ENCODE results near the gene SARM1.

The SARM1 gene

GRCh38 chr17:28395968-28396367 is 24.5 kb downstream of the SARM1 start:
- H3K9me3 ChIP-seq (replicated peaks; ENCODE audit: insufficient read depth, low read length) = no peaks in the 10 kb centered on the region
- H4K20me1 ChIP-seq (ENCODE audit: insufficient read depth, low read length) = no peaks in the 10 kb centered on the region
- no peak overlapping the region for H2AFZ ChIP-seq (ENCODE audit: low read length)
- TF ChIP-seq, protein P1, sequence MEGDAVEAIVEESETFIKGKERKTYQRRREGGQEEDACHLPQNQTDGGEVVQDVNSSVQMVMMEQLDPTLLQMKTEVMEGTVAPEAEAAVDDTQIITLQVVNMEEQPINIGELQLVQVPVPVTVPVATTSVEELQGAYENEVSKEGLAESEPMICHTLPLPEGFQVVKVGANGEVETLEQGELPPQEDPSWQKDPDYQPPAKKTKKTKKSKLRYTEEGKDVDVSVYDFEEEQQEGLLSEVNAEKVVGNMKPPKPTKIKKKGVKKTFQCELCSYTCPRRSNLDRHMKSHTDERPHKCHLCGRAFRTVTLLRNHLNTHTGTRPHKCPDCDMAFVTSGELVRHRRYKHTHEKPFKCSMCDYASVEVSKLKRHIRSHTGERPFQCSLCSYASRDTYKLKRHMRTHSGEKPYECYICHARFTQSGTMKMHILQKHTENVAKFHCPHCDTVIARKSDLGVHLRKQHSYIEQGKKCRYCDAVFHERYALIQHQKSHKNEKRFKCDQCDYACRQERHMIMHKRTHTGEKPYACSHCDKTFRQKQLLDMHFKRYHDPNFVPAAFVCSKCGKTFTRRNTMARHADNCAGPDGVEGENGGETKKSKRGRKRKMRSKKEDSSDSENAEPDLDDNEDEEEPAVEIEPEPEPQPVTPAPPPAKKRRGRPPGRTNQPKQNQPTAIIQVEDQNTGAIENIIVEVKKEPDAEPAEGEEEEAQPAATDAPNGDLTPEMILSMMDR (IDR thresholded peaks at IDR 0.05; ENCODE audit: low read length) = no peak
- TF ChIP-seq EZH2 (optimal IDR thresholded peaks at IDR 0.05; ENCODE audit: low read depth, low read length) (no peak), EZH2phosphoT487 (IDR thresholded peaks at IDR 0.05; ENCODE audit: low read length) (no peak)
- H3K9me2 ChIP-seq (replicated peaks; ENCODE audit: insufficient read depth, low read length) = no peaks in the 10 kb centered on the region
- H3K79me2 ChIP-seq (ENCODE audit: low read length) = no peaks in the 10 kb centered on the region
- H3K4me2 ChIP-seq (ENCODE audit: low read depth, low read length) = no peak overlapping the region
- no peak overlapping the region for H3K27ac ChIP-seq (ENCODE audit: low read length)
- H3K9ac ChIP-seq (ENCODE audit: low read length) = no peak overlapping the region
- no peak overlapping the region for H3K4me3 ChIP-seq (ENCODE audit: low read length)
- H3K27me3 ChIP-seq (replicated peaks; ENCODE audit: insufficient read depth, low read length) = no peaks in the 10 kb centered on the region
- DNase-seq = no peak
- H3K36me3 ChIP-seq (replicated peaks; ENCODE audit: insufficient read depth, low read length) = no peaks in the 10 kb centered on the region
- no peaks in the 10 kb centered on the region for H3K4me1 ChIP-seq (ENCODE audit: low read length)
- H3F3A ChIP-seq (ENCODE audit: insufficient read depth, low read length) = no peaks in the 10 kb centered on the region

DNA sequence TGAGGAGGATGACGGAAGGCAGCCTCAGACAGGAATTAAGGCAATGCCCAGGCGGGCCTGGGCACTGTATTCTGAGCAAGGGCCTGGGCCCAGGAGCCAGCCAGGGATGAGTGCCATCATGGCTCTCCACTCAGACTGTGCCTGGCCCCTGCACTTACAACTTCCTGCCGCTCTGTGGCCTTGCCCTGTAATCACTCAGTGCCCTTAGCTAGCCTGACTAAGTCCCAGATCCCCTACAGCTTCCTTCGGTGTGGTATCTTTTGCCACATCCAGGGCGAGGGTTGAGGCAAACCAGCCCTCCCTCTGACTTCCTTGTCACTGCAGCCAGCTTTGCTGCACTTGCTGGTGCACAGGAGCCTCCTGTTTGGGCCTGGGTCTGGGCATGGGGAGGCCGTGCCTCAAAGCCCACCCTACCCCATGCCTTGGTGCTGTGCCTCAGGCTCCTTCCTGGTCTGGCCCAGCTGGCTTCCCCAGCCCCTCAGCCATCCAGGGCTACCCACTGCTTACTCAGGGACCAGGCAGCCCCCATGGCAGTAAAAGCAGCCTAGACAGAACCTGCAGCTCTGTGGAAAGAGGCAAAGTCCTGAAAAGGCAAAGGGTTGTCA is 25.2 kb downstream of the SARM1 start:
- H3K4me1 ChIP-seq (ENCODE audit: low read length) = no peaks in the 10 kb centered on the region
- H2AFZ ChIP-seq (ENCODE audit: low read length) = no peak overlapping the region
- no peak overlapping the region for H3K4me3 ChIP-seq (ENCODE audit: low read length)
- no peak overlapping the region for H3K27ac ChIP-seq (ENCODE audit: low read length)
- H3K9me2 ChIP-seq (replicated peaks; ENCODE audit: insufficient read depth, low read length) = no peaks in the 10 kb centered on the region
- H3F3A ChIP-seq (ENCODE audit: insufficient read depth, low read length) = no peaks in the 10 kb centered on the region
- H3K4me2 ChIP-seq (ENCODE audit: low read depth, low read length) = no peak overlapping the region
- H3K36me3 ChIP-seq (replicated peaks; ENCODE audit: insufficient read depth, low read length) = no peaks in the 10 kb centered on the region
- H4K20me1 ChIP-seq (ENCODE audit: insufficient read depth, low read length) = no peaks in the 10 kb centered on the region
- no peaks in the 10 kb centered on the region for H3K79me2 ChIP-seq (ENCODE audit: low read length)
- H3K27me3 ChIP-seq (replicated peaks; ENCODE audit: insufficient read depth, low read length) = no peaks in the 10 kb centered on the region
- TF ChIP-seq EZH2phosphoT487 (IDR thresholded peaks at IDR 0.05; ENCODE audit: low read length) (no peak), EZH2 (optimal IDR thresholded peaks at IDR 0.05; ENCODE audit: low read depth, low read length) (no peak)
- TF ChIP-seq, protein P1 (IDR thresholded peaks at IDR 0.05; ENCODE audit: low read length) = no peak
- no peak overlapping the region for H3K9ac ChIP-seq (ENCODE audit: low read length)
- H3K9me3 ChIP-seq (replicated peaks; ENCODE audit: insufficient read depth, low read length) = no peaks in the 10 kb centered on the region
- no peak for DNase-seq

- Histone ChIP-seq H3K27me3 (replicated peaks; ENCODE audit: insufficient read depth, low read length) (no peaks in the 10 kb centered on the region), H3K9ac (ENCODE audit: low read length) (no peak overlapping the region), H3K4me1 (ENCODE audit: low read length) (no peaks in the 10 kb centered on the region), H3K9me3 (replicated peaks; ENCODE audit: insufficient read depth, low read length) (no peaks in the 10 kb centered on the region), H3K36me3 (replicated peaks; ENCODE audit: insufficient read depth, low read length) (no peaks in the 10 kb centered on the region), H3K4me3 (ENCODE audit: low read length) (no peak overlapping the region), H4K20me1 (ENCODE audit: insufficient read depth, low read length) (no peaks in the 10 kb centered on the region), H3F3A (ENCODE audit: insufficient read depth, low read length) (no peaks in the 10 kb centered on the region), H2AFZ (ENCODE audit: low read length) (no peak overlapping the region), H3K9me2 (replicated peaks; ENCODE audit: insufficient read depth, low read length) (no peaks in the 10 kb centered on the region), H3K79me2 (ENCODE audit: low read length) (no peaks in the 10 kb centered on the region), H3K4me2 (ENCODE audit: low read depth, low read length) (no peak overlapping the region), H3K27ac (ENCODE audit: low read length) (no peak overlapping the region)
- DNase-seq = no peak
- no peak for TF ChIP-seq EZH2phosphoT487 (IDR thresholded peaks at IDR 0.05; ENCODE audit: low read length)
- TF ChIP-seq, protein P1 (IDR thresholded peaks at IDR 0.05; ENCODE audit: low read length) = no peak
- no peak for TF ChIP-seq EZH2 (optimal IDR thresholded peaks at IDR 0.05; ENCODE audit: low read depth, low read length)
These were observed 25.8 kb downstream of the SARM1 start for GRCh38 chr17:28397275-28397674.
